Lower leg skin (tissue), 4 donors: Measurements from ENCODE around the gene BTBD16. TPM values are rescaled to one million over a fixed set of nuclear protein-coding genes. Genes with fewer than 3 reads are reported as not detected.

Experiments
- DNase-seq, 2 donors: peaks; one replicate each; pipeline ENCODE4 v3.0.0-alpha.2; 2019; ENCODE audit warnings: low spot score in 2 of 2
- H3K4me3 ChIP-seq: fragments of 200-600 bp; sonication (generic); 2 replicates; pipeline ENCODE4 v1.5.1; 2017; ENCODE audit warnings: mild to moderate bottlenecking, low read depth; ENCODE audit not compliant: poor library complexity, severe bottlenecking
- CTCF ChIP-seq, 3 donors: fragments of 450-650 bp; IDR thresholded peaks; one replicate each; pipeline ENCODE4 v1.5.1; 2016; ENCODE audit warnings: antibody characterized with exemption in 3 of 3, mild to moderate bottlenecking in 3 of 3, moderate library complexity in 2 of 3
- POLR2A ChIP-seq, 2 donors: fragments of 450-650 bp; IDR thresholded peaks; one replicate each; pipeline ENCODE4 v1.6.1; 2016 to 2017; ENCODE audit warnings: antibody characterized with exemption in 2 of 2, mild to moderate bottlenecking in 1 of 2, moderate library complexity in 1 of 2
- WGBS, 2 donors: methylation state at CpG; one replicate each; pipeline ENCODE4 v1.1.5; 2018; 5-methylcytosine and 5-hydroxymethylcytosine counted together
- intact Hi-C: fragments of 100-400 bp; cut with DNase I; formaldehyde crosslinking; loops from one replicate; pipeline ENCODE4 v1.15.0; 2023; ENCODE audit warnings: low total_unique reads
- total RNA-seq, 4 donors: library from RNA; depleted of rRNA; stranded (reverse); fragments of >200 nt; gene quantifications; one replicate each; pipeline ENCODE4 v1.1.0, GENCODE V29; 2016

The BTBD16 gene
- total RNA-seq, 4 donors from 2014 or later, result 2.7 to 16.4 (median 9.0) TPM

GRCh38 chr10:122244001-122244975, 26.8 kb upstream of the BTBD16 start:
- 79% methylated on average over 11 of the region's 11 CpGs for WGBS, 2 donors
- DNase-seq, result no peak
- H3K4me3 ChIP-seq, result no peak overlapping the region
- TF ChIP-seq CTCF (IDR thresholded peaks at IDR 0.05), result no peak
- no peak for TF ChIP-seq POLR2A (IDR thresholded peaks at IDR 0.05)
- intact Hi-C loops, result no loop called here

- WGBS, 2 donors, result 81 to 86% methylated on average over 4 of the region's 4 CpGs
- intact Hi-C loops, result no loop called here
- no peak overlapping the region for H3K4me3 ChIP-seq
- no peak for DNase-seq
- TF ChIP-seq POLR2A (IDR thresholded peaks at IDR 0.05), result no peak
Observed at GRCh38 chr10:122245136-122245535, 26.0 kb upstream of the BTBD16 start.

- no peak for DNase-seq
- intact Hi-C loops, result no loop called here
- no peak for TF ChIP-seq POLR2A (IDR thresholded peaks at IDR 0.05)
- TF ChIP-seq CTCF (IDR thresholded peaks at IDR 0.05), result no peak
- H3K4me3 ChIP-seq, result no peak overlapping the region
- 90 to 93% methylated on average over 11 of the region's 11 CpGs for WGBS, 2 donors
Observed at GRCh38 chr10:122245897-122246296, 25.2 kb upstream of the BTBD16 start.

- H3K4me3 ChIP-seq, result no peak overlapping the region
- 89 to 92% methylated on average over 11 of the region's 11 CpGs for WGBS, 2 donors
- intact Hi-C loops, result no loop called here
- no peak for TF ChIP-seq POLR2A (IDR thresholded peaks at IDR 0.05)
- no peak for TF ChIP-seq CTCF (IDR thresholded peaks at IDR 0.05)
- no peak for DNase-seq
Observed at GRCh38 chr10:122246830-122247520, 24.1 kb upstream of the BTBD16 start.

- no peak overlapping the region for H3K4me3 ChIP-seq
- DNase-seq, result peak in 1 of 2 donors; percentile 80
- 91 to 95% methylated on average over 24 to 25 of the region's 25 CpGs for WGBS, 2 donors
- intact Hi-C loops, result no loop called here
- TF ChIP-seq CTCF (IDR thresholded peaks at IDR 0.05) (no peak), POLR2A (IDR thresholded peaks at IDR 0.05) (no peak)
Observed at GRCh38 chr10:122248356-122249302, 22.5 kb upstream of the BTBD16 start.
